CD4-positive, alpha-beta T cell treated with Interferon alpha-2 for 1 hour (primary cell): Measurements from ENCODE around the gene MACROH2A1.
"Not testable (repeated sequence)": the region's sequence is repeated elsewhere in the genome, so short reads cannot be mapped to it uniquely, and the experiment has no call there.

Source experiments
- DNase-seq, 2 donors: peaks; one replicate each; pipeline ENCODE4 v3.0.0-alpha.2; 2020 to 2022

Gene MACROH2A1

GRCh38 chr5:135375040-135375793 lies 23.8 kb downstream of the MACROH2A1 start:
- no peak for DNase-seq

GRCh38 chr5:135373736-135374515 lies 25.1 kb downstream of the MACROH2A1 start:
- peak in 1 of 2 donors; percentile 10 for DNase-seq

DNA sequence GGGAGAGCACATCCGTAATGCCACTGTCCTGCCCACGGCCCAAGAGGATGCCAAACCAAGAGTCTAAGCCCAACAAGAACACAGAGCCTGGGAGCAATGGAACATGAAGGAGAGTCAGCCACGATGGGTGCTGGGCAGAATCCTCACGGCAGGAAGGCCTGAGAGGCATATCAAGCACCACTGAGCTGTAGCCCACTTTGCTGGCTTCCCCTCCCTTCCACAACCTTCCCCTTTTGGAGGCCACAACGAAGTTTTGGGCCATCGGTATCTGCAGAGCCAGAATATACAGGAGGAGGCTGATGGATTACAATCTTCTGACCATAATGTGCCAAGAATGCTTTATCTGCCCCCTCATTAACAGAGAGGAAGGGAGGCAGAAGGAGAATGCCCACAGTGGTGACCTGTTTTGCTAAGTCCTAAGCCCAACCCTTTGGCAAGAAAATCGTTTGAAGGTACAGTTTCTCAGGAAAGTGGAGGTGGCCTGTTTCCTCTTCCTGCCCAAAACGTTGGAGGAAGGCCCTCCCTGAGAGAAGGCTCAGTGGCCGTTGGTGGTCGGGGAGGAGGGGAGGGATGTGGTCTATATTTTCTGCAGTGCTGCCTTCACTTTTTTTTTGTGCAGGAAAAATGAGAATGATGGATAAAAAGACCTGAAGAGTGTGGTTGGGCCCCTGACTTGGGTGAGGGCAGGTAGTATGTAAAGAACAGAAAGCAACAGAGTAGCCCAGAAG lies 26.2 kb downstream of the MACROH2A1 start:
- no peak for DNase-seq

- no peak for DNase-seq
These were observed 27.3 kb downstream of the MACROH2A1 start for GRCh38 chr5:135371622-135372232.

DNA sequence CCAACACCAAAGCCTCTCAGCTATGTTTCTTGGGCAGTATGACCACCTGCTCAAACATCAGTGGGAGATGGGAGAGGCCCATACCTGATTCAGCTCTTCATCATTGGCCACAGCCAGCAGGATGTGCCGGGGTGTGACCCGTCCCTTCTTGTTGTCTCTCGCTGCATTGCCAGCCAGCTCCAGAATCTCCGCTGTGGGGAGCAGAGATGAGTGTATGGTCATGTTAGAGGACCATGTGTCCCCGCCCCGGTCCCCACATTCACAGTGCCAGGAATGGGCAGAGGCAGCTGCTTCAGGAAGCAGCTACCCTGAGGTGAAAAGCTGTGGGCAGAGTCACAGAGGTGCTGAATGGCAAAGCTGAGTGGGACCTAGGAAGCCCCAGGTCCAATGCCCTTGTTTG lies 29.1 kb downstream of the MACROH2A1 start:
- no peak for DNase-seq

- no peak for DNase-seq
These were observed 31.5 kb downstream of the MACROH2A1 start for GRCh38 chr5:135367554-135367953.

GRCh38 chr5:135367076-135367475 lies 32.0 kb downstream of the MACROH2A1 start:
- no peak for DNase-seq

- no peak for DNase-seq
These were observed 33.8 kb downstream of the MACROH2A1 start for GRCh38 chr5:135365281-135365680.

GRCh38 chr5:135364421-135365262 lies 34.4 kb downstream of the MACROH2A1 start:
- DNase-seq, result no peak

- not testable (repeated sequence) for DNase-seq
These were observed 35.7 kb downstream of the MACROH2A1 start for GRCh38 chr5:135363342-135363741.

DNA sequence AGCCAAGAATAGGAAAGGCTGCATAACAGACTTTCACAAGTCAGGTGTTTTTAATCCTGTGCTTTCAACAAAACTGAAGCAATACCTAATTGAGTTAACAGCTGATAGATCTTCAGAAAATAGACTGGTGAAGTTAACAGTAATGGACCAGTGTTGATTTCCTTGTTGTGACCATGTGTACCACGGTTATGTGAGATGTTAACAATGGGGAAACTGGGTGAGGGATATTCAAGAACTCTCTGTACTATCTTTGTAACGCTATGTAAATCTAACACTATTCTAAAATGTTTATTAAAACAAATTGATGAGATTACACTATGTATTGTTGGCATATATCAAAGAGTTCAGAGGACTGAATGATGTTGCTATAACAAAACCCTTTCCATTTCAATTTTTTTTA lies 36.9 kb downstream of the MACROH2A1 start:
- DNase-seq, result no peak

- no peak for DNase-seq
These were observed 38.5 kb downstream of the MACROH2A1 start for GRCh38 chr5:135360278-135361274.

DNA sequence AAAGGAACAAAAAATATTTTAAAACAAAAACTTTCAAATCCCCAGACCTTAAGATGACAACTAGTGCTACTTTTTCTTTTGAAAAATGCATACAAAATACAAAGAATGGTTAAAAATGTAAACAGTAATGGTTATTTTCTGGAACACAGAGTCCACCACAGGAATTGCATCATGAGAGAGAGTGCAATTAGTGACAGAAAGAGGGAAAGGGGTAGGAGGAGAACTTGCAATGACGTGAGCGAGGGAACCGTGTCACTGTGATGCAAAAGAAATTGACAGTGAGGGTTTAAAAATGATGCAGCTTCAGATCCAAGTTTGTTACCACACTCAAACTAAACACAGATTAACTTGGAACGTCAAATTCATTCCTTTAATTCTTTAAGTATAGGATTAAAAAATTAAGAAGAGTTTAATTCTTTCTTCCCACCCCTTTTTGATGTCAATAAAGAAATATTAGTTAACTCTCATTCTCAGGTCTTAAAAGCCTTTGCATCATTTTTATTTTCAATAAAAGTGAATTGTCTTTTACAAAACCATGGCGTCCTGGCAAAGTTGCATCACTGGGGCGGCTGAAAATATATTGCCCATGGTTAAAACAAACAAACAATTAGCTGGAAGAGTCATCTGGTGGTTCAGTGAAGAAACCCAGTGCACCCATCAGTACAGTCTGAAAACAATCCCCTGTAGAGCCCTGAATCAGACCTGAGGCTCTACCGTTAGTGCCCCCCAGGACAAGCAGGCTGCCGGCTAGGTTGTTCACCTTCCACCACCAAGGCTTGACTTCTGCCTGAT lies 39.5 kb downstream of the MACROH2A1 start:
- DNase-seq, result no peak

GRCh38 chr5:135357685-135358084 lies 41.3 kb downstream of the MACROH2A1 start:
- DNase-seq, result no peak

- DNase-seq, result no peak
These were observed 42.3 kb downstream of the MACROH2A1 start for GRCh38 chr5:135356522-135357318.

DNA sequence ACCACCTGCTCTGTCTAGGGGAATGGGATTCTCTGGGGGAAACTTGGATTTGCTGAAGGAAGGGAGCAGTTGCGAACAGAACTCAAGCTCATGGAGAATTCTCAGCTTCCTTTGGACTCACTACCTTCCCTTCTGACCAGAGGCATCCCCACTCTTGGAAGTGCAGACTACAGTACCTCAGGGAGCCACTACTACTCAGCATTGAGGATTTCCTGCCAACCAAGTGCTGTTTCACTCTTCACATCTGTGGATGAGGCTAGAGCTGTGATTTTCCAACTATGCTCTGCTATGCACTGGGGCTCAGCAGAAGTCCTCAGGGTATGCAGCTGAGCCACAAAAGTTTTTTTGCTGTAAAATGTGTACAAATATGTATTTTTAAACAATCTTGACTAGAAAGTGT lies 43.9 kb downstream of the MACROH2A1 start:
- no peak for DNase-seq

DNA sequence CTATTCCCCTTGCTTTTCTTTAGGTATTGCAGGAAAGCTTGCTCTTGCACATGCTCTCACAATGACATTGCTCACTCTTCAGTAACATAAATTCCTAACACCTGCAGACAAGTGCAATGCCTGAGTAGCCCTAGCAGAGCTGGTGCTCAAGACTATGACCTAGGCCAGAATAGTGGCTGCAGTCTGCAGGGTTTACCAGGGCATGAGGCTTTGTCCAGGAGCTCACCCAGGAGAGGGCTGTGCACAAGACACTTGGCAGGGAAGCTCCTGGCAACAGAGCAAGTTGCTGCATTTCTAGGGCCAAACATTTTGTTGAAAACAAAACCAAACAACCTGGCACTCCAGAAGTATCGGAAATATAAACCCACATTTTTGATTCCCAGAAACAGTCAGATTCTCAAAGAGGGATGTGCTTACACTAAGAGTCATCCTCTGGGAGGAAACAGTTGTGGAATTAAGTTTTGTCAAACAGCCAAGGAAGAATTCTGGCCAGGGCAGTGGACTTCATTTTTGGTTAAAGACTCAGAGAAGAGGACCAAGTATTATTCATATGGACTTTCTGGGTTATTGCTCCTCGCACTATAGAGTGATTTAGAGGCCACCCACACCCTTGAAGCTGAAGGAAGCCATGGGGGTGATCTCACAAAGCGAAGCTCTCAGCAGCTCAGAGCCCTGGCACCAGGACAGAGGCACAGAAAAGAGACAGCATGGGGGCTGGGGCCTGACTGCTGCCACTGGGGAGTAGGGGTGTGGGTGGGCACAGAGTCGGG lies 44.9 kb downstream of the MACROH2A1 start:
- no peak for DNase-seq

- no peak for DNase-seq
These were observed 48.5 kb downstream of the MACROH2A1 start for GRCh38 chr5:135350536-135350935.
